ENCODE measurements around the gene TBC1D22A. TPM values are rescaled to one million over a fixed set of nuclear protein-coding genes. Genes with fewer than 3 reads are reported as not detected.

Gene TBC1D22A
- total and polyA plus RNA-seq, 2 donors (not counting 3 experiments of a cell fraction or from before 2014, with no cell fraction given) = 26.1 to 32.4 TPM

GRCh38 chr22:46983046-46983445 lies 220.6 kb downstream of the TBC1D22A start:
- Histone ChIP-seq H3K27me3 (ENCODE audit: control insufficient read depth in 2 of 2, insufficient read depth in 2 of 2, low read length in 2 of 2) (no peaks in the 10 kb centered on the region), H4K20me1 (replicated peaks; ENCODE audit: control insufficient read depth, extremely low read depth, insufficient read depth, low read length) (no peaks in the 10 kb centered on the region), H3K9me3 (replicated peaks; ENCODE audit: control insufficient read depth, insufficient read depth, low read length) (no peaks in the 10 kb centered on the region), H3K9me1 (replicated peaks; ENCODE audit: control insufficient read depth, extremely low read depth, insufficient read depth, low read length) (no peaks in the 10 kb centered on the region), H3K36me3 (ENCODE audit: control insufficient read depth in 2 of 2, extremely low read depth in 1 of 2, insufficient read depth in 2 of 2, low read length in 2 of 2) (peaks cover 0 to 2% of the 10 kb centered on the region in 2 experiments), H3K4me3 (replicated peaks in 1 of 3; ENCODE audit: insufficient read depth in 1 of 3, low read depth in 1 of 3, low read length in 3 of 3) (no peak overlapping the region), H3K4me1 (ENCODE audit: control insufficient read depth, extremely low read depth, insufficient read depth, low read length) (peaks cover 15% of the 10 kb centered on the region), H2AFZ (ENCODE audit: low read depth, low read length) (no peak overlapping the region), H3K27ac (ENCODE audit: insufficient read depth, low read depth, low read length) (no peak overlapping the region), H3K4me2 (ENCODE audit: insufficient read depth, low read length) (no peak overlapping the region), H3K9ac (replicated peaks; ENCODE audit: extremely low read depth, insufficient read depth, low read length) (no peak overlapping the region), H3K79me2 (ENCODE audit: control insufficient read depth, insufficient read depth, low read length) (no peaks in the 10 kb centered on the region)
- DNase-seq (ENCODE audit: low read depth, low spot score) (no peak), FAIRE-seq (no peak)
- no peak for TF ChIP-seq POLR2AphosphoS5 (IDR thresholded peaks at IDR 0.05; ENCODE audit: insufficient read depth, low read depth, low read length)
- no peak for TF ChIP-seq CTCF (IDR thresholded peaks at IDR 0.05; ENCODE audit: extremely low read depth in 1 of 2, insufficient read depth in 1 of 2, low read depth in 1 of 2, low read length in 2 of 2)
- no peak for TF ChIP-seq EZH2 (IDR thresholded peaks at IDR 0.05; ENCODE audit: borderline replicate concordance, low read depth, low read length, severe bottlenecking)
- no peak for TF ChIP-seq MYC (IDR thresholded peaks at IDR 0.05; ENCODE audit: low read depth, low read length)
- TF ChIP-seq GATA2 (IDR thresholded peaks at IDR 0.05; ENCODE audit: insufficient read depth, insufficient read length, low read depth, low read length) = no peak
- TF ChIP-seq JUN (IDR thresholded peaks at IDR 0.05; ENCODE audit: borderline replicate concordance, insufficient read depth, insufficient read length, low read depth) = no peak
- TF ChIP-seq FOS (IDR thresholded peaks at IDR 0.05; ENCODE audit: borderline replicate concordance, insufficient read depth, low read length) = no peak
- no peak for TF ChIP-seq POLR2A (IDR thresholded peaks at IDR 0.05; ENCODE audit: low read depth, low read length)
- TF ChIP-seq, protein P1, sequence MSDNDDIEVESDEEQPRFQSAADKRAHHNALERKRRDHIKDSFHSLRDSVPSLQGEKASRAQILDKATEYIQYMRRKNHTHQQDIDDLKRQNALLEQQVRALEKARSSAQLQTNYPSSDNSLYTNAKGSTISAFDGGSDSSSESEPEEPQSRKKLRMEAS (IDR thresholded peaks at IDR 0.05; ENCODE audit: insufficient read depth, insufficient read length) = no peak
- CTCF ChIA-PET = interaction anchor here (1.4 kb wide), 1 partner anchor 18 kb away, joined by 3 read pairs; no protein-coding TSS in a partner anchor
- POLR2A ChIA-PET = no interaction called here
- no TSS peak for BruUV-seq (replicated peaks)
- dilution Hi-C loops (cut with MboI; ENCODE audit: extremely low pct_ligation_motif_present, low sequenced_read_pairs) = no loop called here
- intact Hi-C loops (cut with micrococcal nuclease) = no loop called here
